GM19035 (cell line): ENCODE results near the gene WDR93.
"Not testable (repeated sequence)": the region's sequence is repeated elsewhere in the genome, so short reads cannot be mapped to it uniquely, and the experiment has no call there.

Source experiments
- ATAC-seq: cut with Tn5 transposase; IDR thresholded peaks from one replicate; pipeline ENCODE4 v1.9.1; 2021; ENCODE audit not compliant: unreplicated experiment

The WDR93 gene

GRCh38 chr15:89681146-89681545 is 9.5 kb upstream of the WDR93 start:
- ATAC-seq = no peak

- no peak for ATAC-seq
Measured at GRCh38 chr15:89685995-89686394, 4.6 kb upstream of the WDR93 start.

GRCh38 chr15:89686522-89686921 is 4.1 kb upstream of the WDR93 start:
- no peak for ATAC-seq

GRCh38 chr15:89689930-89690275 is 708 bp upstream of the WDR93 start:
- ATAC-seq = not testable (repeated sequence)

GRCh38 chr15:89693091-89693490 is 2.5 kb downstream of the WDR93 start:
- no peak for ATAC-seq

DNA sequence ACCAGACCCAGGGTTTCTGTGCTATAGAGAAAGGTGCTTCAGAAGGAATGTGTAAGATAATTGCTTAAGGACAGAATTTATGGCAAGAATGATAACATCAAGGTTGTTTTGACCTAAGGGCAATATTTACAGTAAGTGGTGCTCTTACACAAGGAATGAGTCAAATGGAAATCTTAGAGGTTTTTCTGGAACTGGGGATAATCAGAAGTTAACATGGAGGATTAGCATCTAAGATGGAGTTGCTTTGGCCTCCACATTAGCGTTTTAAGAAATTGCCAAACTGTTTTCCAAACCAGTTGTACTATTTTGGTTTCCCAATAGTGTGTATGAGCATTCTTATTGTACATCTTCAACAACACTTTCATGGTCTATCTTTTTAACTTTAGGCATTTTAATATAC is 3.1 kb downstream of the WDR93 start:
- ATAC-seq = no peak

GRCh38 chr15:89695198-89695597 is 4.6 kb downstream of the WDR93 start:
- no peak for ATAC-seq

DNA sequence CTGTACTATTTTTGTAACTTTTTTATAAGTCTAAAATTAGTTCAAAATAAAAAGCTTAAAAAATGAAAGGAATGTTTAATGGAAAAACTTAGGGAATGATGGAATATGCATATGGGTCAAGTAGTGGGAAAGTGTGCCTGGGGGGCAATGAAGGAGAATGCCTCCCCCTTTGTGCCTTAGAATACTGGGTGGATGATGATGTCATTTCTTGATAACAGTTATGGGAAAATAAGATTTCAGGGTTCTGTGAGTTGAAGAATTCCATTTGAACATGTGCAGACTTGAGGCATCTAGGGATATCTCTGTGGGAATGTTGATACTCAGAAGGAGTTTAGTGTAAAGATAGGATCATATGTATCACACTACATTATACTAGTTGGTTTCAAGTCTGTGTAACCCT is 13.8 kb downstream of the WDR93 start:
- ATAC-seq = no peak

- ATAC-seq = no peak
Measured at GRCh38 chr15:89707577-89707976, 17.0 kb downstream of the WDR93 start.

DNA sequence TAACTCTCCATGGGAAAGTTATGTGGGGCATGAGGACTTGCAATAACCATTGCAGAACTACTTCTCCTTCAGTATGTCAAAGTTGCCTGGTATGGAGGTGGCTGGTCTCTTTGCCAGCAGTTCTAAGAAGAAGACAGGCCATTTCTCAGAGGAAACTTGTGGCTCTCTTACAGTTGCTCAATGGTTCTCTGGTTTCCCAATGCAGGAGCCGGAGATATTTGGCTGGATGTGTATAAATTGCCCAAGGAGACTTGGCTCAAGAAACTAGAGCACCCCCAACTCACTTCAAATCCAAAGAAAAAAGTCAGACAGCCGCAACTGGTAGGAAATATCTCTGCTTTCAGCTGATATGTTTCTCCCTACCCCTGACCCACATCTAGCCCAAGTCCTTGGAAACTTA is 24.2 kb downstream of the WDR93 start:
- no peak for ATAC-seq

DNA sequence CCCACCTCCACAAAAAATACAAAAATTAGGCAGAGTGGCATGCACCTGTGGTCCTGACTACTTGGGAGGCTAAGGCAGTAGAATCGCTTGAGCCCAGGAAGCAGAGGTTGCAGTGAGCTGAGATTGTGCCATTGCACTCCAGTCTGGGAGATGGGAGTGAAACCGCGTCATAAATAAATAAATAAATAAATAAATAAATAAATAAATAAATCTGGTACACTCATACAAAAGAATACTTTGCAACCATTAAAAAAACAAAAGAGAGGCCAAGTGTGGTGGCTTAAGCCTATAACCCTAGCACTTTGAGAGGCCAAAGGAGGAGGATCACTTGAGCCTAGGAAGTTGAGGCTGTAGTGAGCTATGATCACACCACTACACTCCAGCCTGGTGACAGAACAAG is 32.4 kb downstream of the WDR93 start:
- ATAC-seq = no peak

GRCh38 chr15:89724621-89725020 is 34.0 kb downstream of the WDR93 start:
- ATAC-seq = no peak

DNA sequence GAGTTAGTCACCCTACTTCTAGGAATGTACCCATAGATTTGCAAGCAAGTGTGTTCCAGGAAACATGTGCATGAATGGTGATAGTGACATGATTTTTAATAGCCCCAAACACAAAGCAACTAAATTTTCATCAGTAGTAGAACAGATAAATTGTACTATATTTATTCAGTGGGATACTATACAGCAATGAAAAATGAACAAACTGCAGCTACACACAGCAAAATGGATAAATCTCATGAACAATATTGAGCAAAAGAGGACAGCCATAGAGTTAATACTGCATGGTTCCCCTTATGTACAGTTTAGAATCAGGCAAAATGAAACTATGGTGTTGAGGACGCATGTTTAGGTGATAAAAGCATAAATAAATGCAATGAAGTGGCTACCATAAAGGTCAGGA is 34.5 kb downstream of the WDR93 start:
- no peak for ATAC-seq

- ATAC-seq = no peak
Measured at GRCh38 chr15:89728254-89728653, 37.6 kb downstream of the WDR93 start.

DNA sequence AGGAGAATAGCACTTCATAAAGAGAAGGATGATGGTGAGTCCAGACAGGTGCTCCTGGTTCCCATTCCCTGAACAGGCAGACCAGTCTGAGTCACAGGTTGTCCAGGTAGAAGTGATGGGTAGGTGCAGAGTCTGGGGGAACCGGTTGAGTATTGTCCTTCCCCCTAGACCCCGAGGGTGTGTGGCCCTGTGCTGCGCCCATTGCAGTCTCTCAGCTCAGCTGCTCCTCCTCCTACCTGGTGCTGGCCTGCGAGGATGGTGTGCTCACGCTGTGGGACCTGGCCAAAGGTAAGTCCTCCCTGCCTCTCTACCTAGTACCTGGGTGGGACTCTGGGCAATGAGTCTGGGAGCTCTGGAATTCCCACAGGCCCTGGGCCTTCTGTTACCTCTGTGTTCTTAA is 40.7 kb downstream of the WDR93 start:
- ATAC-seq = no peak

GRCh38 chr15:89732451-89733172 is 42.0 kb downstream of the WDR93 start:
- no peak for ATAC-seq

DNA sequence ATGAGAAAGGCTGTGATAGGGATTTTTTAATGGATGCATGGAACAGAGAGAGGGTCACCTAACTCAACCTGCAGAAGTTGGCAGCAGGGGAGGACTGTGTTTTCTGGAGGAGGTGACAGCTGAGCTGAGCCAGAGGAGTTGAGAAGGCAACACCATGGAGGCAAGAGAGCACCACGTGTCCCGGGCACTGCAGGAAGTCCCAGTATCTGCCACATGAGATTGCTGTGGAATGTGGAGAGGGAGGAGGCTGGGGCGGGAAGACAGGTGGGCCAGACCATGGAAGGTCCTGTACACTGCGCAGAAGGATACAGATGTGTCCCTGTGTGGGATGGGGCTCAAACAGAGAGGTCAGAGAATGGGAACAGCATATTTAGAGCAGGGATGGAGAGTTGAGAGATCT is 45.2 kb downstream of the WDR93 start:
- ATAC-seq = no peak

DNA sequence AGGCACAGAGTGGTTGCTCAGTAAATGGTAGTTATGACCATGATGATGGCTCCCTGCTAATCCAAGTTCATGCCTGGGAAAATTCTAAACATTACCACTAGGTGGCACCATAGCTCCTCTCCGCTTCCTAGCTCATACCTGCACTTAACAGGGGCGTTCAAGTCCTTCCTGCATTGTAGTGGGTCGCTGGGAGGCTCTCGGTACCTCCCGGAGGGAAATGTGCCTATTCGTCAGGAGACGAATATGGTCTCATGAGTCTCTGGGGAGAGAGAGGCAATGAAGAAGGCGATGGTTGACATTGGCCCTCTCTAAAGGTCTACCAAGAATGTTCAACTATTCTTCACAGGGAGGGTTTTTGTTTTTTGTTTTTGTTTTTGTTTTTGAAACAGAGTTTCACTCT is 49.5 kb downstream of the WDR93 start:
- peak; percentile 70 for ATAC-seq

GRCh38 chr15:89743011-89743410 is 52.4 kb downstream of the WDR93 start:
- ATAC-seq = no peak

DNA sequence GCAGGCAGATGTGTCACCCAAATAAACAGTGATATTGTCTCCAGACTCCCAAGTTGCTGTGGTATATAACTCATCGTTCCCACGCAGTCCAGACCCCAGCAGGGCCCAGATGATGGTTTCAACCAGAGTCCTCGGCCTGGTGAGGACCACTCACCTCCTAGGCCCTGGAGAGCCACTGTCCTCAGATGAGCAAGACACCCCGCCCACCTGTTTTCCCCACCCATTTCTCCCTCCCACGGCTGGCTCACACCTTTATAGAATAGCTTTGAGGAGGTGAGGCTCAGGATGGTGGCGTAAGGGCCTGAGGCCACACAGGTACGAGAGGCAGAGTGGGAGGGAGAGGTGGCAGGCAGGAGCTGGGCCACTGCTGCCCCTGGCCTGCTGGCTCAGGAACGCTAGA is 53.0 kb downstream of the WDR93 start:
- no peak for ATAC-seq

GRCh38 chr15:89745131-89745530 is 54.5 kb downstream of the WDR93 start:
- no peak for ATAC-seq

- ATAC-seq = no peak
Measured at GRCh38 chr15:89745768-89746167, 55.2 kb downstream of the WDR93 start.

GRCh38 chr15:89746386-89746780 is 55.8 kb downstream of the WDR93 start:
- ATAC-seq = no peak
